Subcutaneous abdominal adipose tissue (tissue), 5 donors: ENCODE measurements around the gene WDR53.
"Not testable (repeated sequence)": the region's sequence is repeated elsewhere in the genome, so short reads cannot be mapped to it uniquely, and the experiment has no call there.

Source experiments
- H3K27ac ChIP-seq: one replicate; pipeline ENCODE4 v1.7.0; 2013; ENCODE audit warnings: low read depth, mild to moderate bottlenecking, inconsistent platforms, low read length, moderate library complexity
- H3K27me3 ChIP-seq, 5 donors: one replicate each; pipeline ENCODE4 v1.7.0; 2013; ENCODE audit warnings: low read length in 5 of 5, inconsistent platforms in 1 of 5; ENCODE audit not compliant: control insufficient read depth in 5 of 5, insufficient read depth in 4 of 5
- H3K36me3 ChIP-seq, 5 donors: one replicate each; pipeline ENCODE4 v1.7.0; 2013; ENCODE audit warnings: low read length in 5 of 5; ENCODE audit not compliant: control insufficient read depth in 5 of 5, insufficient read depth in 5 of 5
- H3K4me1 ChIP-seq, 5 donors: one replicate each; pipeline ENCODE4 v1.7.0; 2013; ENCODE audit warnings: low read length in 5 of 5, mild to moderate bottlenecking in 3 of 5, moderate library complexity in 1 of 5; ENCODE audit not compliant: control insufficient read depth in 5 of 5, insufficient read depth in 5 of 5
- H3K4me3 ChIP-seq, 5 donors: one replicate each; pipeline ENCODE4 v1.7.0; 2013; ENCODE audit warnings: low read length in 5 of 5, low read depth in 1 of 5
- H3K9ac ChIP-seq, 5 donors: one replicate each; pipeline ENCODE4 v1.7.0; 2013; ENCODE audit warnings: low read length in 5 of 5, mild to moderate bottlenecking in 4 of 5, moderate library complexity in 3 of 5
- H3K9me3 ChIP-seq, 5 donors: one replicate each; pipeline ENCODE4 v1.7.0; 2013; ENCODE audit warnings: low read length in 5 of 5; ENCODE audit not compliant: control insufficient read depth in 5 of 5
- donor health status: healthy.
- donor health status: healthy.
- donor health status: healthy.
- donor health status: healthy.
- donor health status: healthy.

WDR53 gene

GRCh38 chr3:196511646-196512425 lies 56.5 kb downstream of the WDR53 start:
- not testable (repeated sequence) for H3K27me3 ChIP-seq, H3K27ac ChIP-seq, H3K4me1 ChIP-seq, H3K36me3 ChIP-seq, H3K9ac ChIP-seq, H3K4me3 ChIP-seq, H3K9me3 ChIP-seq

- H3K9me3 ChIP-seq, H3K27me3 ChIP-seq, H3K27ac ChIP-seq, H3K4me3 ChIP-seq, H3K9ac ChIP-seq, H3K36me3 ChIP-seq, H3K4me1 ChIP-seq: not testable (repeated sequence)
These were observed 57.2 kb downstream of the WDR53 start for GRCh38 chr3:196511108-196511507.

GRCh38 chr3:196506687-196507086 lies 61.7 kb downstream of the WDR53 start:
- peaks cover 0 to 7% (median 4%) of the 10 kb centered on the region in 5 donors for H3K9me3 ChIP-seq
- H3K27me3 ChIP-seq = no peaks in the 10 kb centered on the region
- no peak overlapping the region for H3K9ac ChIP-seq
- no peak overlapping the region for H3K27ac ChIP-seq
- no peaks in the 10 kb centered on the region for H3K36me3 ChIP-seq
- peaks cover 3 to 12% (median 10%) of the 10 kb centered on the region in 5 donors for H3K4me1 ChIP-seq
- no peak overlapping the region for H3K4me3 ChIP-seq

GRCh38 chr3:196504556-196504955 lies 63.8 kb downstream of the WDR53 start:
- Histone ChIP-seq H3K9me3 (peaks cover 0 to 7% (median 4%) of the 10 kb centered on the region in 5 donors), H3K27me3 (no peaks in the 10 kb centered on the region), H3K9ac (peak overlapping the region in 1 of 5 donors; percentile 56), H3K27ac (peak overlapping the region; percentile 80), H3K4me1 (peaks cover 3 to 30% (median 28%) of the 10 kb centered on the region in 5 donors), H3K36me3 (no peaks in the 10 kb centered on the region), H3K4me3 (no peak overlapping the region)
